ENCODE results near the gene ALPG. TPM values are rescaled to one million over a fixed set of nuclear protein-coding genes. Genes with fewer than 3 reads are reported as not detected.
"Not testable (repeated sequence)": the region's sequence is repeated elsewhere in the genome, so short reads cannot be mapped to it uniquely, and the experiment has no call there.

ALPG gene
- total and polyA plus RNA-seq, 9 of the 15 experiments (the other 6 are each of a cell fraction or from before 2014, with no cell fraction given) = not detected

- Histone ChIP-seq H3K79me2 (ENCODE audit: control insufficient read depth, insufficient read depth, low read length) (no peaks in the 10 kb centered on the region), H2AFZ (ENCODE audit: low read depth, low read length) (no peak overlapping the region), H3K9ac (ENCODE audit: insufficient read depth in 1 of 2, low read depth in 2 of 2, low read length in 2 of 2) (no peak overlapping the region), H3K4me2 (ENCODE audit: insufficient read depth, low read length) (no peak overlapping the region), H3K4me3 (no peak overlapping the region), H3K4me1 (replicated peaks in 1 of 2; ENCODE audit: control insufficient read depth in 2 of 2, insufficient read depth in 2 of 2, low read length in 2 of 2) (peaks cover 0 to 12% of the 10 kb centered on the region in 2 experiments; a peak in 2 of 5 replicates), H4K20me1 (replicated peaks; ENCODE audit: control insufficient read depth, insufficient read depth, low read length) (0 out of 2 replicates have a peak, but pooled peaks cover 3% of the 10 kb centered on the region), H3K36me3 (ENCODE audit: control insufficient read depth, insufficient read depth, low read length) (no peaks in the 10 kb centered on the region), H3K9me1 (ENCODE audit: control insufficient read depth, insufficient read depth, low read length) (no peaks in the 10 kb centered on the region), H3K27me3 (ENCODE audit: control insufficient read depth in 2 of 2, insufficient read depth in 2 of 2, low read length in 2 of 2) (peaks cover 0 to 22% of the 10 kb centered on the region in 2 experiments; a peak in 3 of 5 replicates), H3K27ac (ENCODE audit: extremely low read depth, low read depth, low read length) (no peak overlapping the region), H3K9me3 (replicated peaks; ENCODE audit: control insufficient read depth, insufficient read depth, low read depth, low read length) (no peaks in the 10 kb centered on the region)
- in situ Hi-C loops (cut with MboI) (no loop called here), intact Hi-C loops (cut with micrococcal nuclease) (loop anchor here (2.0 to 5.0 kb wide), 3 partner anchors 74 to 588 kb away; no protein-coding TSS in a partner anchor)
- DNase-seq (ENCODE audit: extremely low read depth in 1 of 4, low spot score in 3 of 4) = no peak
- WGBS (ENCODE audit: insufficient coverage, low coverage, missing lambda C conversion rate) = 7% methylated on average over 10 of the region's 12 CpGs
- no peak for FAIRE-seq
- CTCF ChIA-PET (ENCODE audit: low intra/inter-chr PET ratio) = interaction anchor here (0.7 to 1.0 kb wide), 2 partner anchors 419 to 541 kb away, joined by 3 to 4 read pairs; no protein-coding TSS in a partner anchor
- POLR2A ChIA-PET = no interaction called here
- no peak for ATAC-seq
- TF ChIP-seq CREB1 (IDR thresholded peaks at IDR 0.05) = no peak
- no peak for TF ChIP-seq CREB1 (CRISPR knock-in tag; IDR thresholded peaks at IDR 0.05)
- no peak for TF ChIP-seq KAT2B (IDR thresholded peaks at IDR 0.05; ENCODE audit: low read depth, low read length)
- no peak for TF ChIP-seq ELF2 (CRISPR knock-in tag; IDR thresholded peaks at IDR 0.05)
- TF ChIP-seq LARP7 (IDR thresholded peaks at IDR 0.05) = no peak
- TF ChIP-seq, protein P1, sequence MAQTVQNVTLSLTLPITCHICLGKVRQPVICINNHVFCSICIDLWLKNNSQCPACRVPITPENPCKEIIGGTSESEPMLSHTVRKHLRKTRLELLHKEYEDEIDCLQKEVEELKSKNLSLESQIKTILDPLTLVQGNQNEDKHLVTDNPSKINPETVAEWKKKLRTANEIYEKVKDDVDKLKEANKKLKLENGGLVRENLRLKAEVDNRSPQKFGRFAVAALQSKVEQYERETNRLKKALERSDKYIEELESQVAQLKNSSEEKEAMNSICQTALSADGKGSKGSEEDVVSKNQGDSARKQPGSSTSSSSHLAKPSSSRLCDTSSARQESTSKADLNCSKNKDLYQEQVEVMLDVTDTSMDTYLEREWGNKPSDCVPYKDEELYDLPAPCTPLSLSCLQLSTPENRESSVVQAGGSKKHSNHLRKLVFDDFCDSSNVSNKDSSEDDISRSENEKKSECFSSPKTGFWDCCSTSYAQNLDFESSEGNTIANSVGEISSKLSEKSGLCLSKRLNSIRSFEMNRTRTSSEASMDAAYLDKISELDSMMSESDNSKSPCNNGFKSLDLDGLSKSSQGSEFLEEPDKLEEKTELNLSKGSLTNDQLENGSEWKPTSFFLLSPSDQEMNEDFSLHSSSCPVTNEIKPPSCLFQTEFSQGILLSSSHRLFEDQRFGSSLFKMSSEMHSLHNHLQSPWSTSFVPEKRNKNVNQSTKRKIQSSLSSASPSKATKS (CRISPR knock-in tag; IDR thresholded peaks at IDR 0.05) = no peak
- TF ChIP-seq MYNN (IDR thresholded peaks at IDR 0.05) = no peak
- TF ChIP-seq MYNN (CRISPR knock-in tag; IDR thresholded peaks at IDR 0.05) = no peak
- TF ChIP-seq HMG20A (CRISPR knock-in tag; conservative IDR thresholded peaks at IDR 0.05) = no peak
- TF ChIP-seq E2F4 (CRISPR knock-in tag; IDR thresholded peaks at IDR 0.05; ENCODE audit: low read depth) = no peak
- no peak for TF ChIP-seq CHD1 (IDR thresholded peaks at IDR 0.05; ENCODE audit: low read length)
- TF ChIP-seq NCOA1 (IDR thresholded peaks at IDR 0.05; ENCODE audit: low read depth) = no peak
- BruUV-seq (replicated peaks) = no TSS peak
These were observed 34.6 kb downstream of the ALPG start for GRCh38 chr2:232441147-232441651.

DNA sequence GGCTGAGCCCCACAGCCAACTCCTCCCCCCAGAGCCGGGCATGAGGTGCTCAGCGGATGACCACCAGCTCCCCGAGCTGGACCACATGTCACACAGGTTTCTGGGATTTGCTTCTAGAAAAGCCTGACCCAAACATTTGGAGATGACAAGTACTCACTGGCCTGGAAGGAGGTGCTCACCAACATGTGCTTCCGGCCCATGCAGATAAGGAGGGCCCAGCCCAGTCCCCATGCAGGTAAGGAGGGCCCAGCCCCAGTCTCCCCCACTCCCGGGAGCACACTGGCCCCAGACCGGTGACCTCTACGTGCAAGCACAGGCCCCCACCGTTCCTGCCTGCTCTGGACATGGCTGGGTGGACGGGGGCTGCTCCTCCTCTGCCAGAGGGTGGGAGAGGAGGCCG lies 35.3 kb downstream of the ALPG start:
- CTCF ChIA-PET (ENCODE audit: low intra/inter-chr PET ratio) = not testable (repeated sequence)

More for the DNA sequence above, 35.3 kb downstream of the ALPG start:
- H3K27ac ChIP-seq (ENCODE audit: extremely low read depth, low read depth, low read length); BruUV-seq (replicated peaks); H3K79me2 ChIP-seq (ENCODE audit: control insufficient read depth, insufficient read depth, low read length); ATAC-seq; FAIRE-seq; H4K20me1 ChIP-seq (replicated peaks; ENCODE audit: control insufficient read depth, insufficient read depth, low read length); H3K9ac ChIP-seq (ENCODE audit: insufficient read depth in 1 of 2, low read depth in 2 of 2, low read length in 2 of 2); H3K36me3 ChIP-seq (ENCODE audit: control insufficient read depth, insufficient read depth, low read length); DNase-seq (ENCODE audit: extremely low read depth in 1 of 4, low spot score in 3 of 4); in situ Hi-C loops (cut with MboI); H3K9me1 ChIP-seq (ENCODE audit: control insufficient read depth, insufficient read depth, low read length); H2AFZ ChIP-seq (ENCODE audit: low read depth, low read length); H3K9me3 ChIP-seq (replicated peaks; ENCODE audit: control insufficient read depth, insufficient read depth, low read depth, low read length); H3K4me2 ChIP-seq (ENCODE audit: insufficient read depth, low read length); H3K4me3 ChIP-seq: not testable (repeated sequence)
- WGBS (ENCODE audit: insufficient coverage, low coverage, missing lambda C conversion rate) = 2% methylated on average over 4 of the region's 10 CpGs
- peaks cover 0 to 12% of the 10 kb centered on the region in 2 experiments; a peak in 2 of 5 replicates for H3K4me1 ChIP-seq (replicated peaks in 1 of 2; ENCODE audit: control insufficient read depth in 2 of 2, insufficient read depth in 2 of 2, low read length in 2 of 2)
- intact Hi-C loops (cut with micrococcal nuclease) = loop anchor here (2.0 to 5.0 kb wide), 3 partner anchors 75 to 589 kb away; no protein-coding TSS in a partner anchor
- peaks cover 0 to 19% of the 10 kb centered on the region in 2 experiments; a peak in 3 of 5 replicates for H3K27me3 ChIP-seq (ENCODE audit: control insufficient read depth in 2 of 2, insufficient read depth in 2 of 2, low read length in 2 of 2)
- POLR2A ChIA-PET = interaction anchor here (1.2 kb wide), 1 partner anchor 517 kb away, joined by 3 read pairs; no protein-coding TSS in a partner anchor
